ENCODE results near the gene RASL10A. TPM values are rescaled to one million over a fixed set of nuclear protein-coding genes. Genes with fewer than 3 reads are reported as not detected.

Gene RASL10A
- total and polyA plus RNA-seq, 2 donors, result 0.47 to 7.8 TPM

DNA sequence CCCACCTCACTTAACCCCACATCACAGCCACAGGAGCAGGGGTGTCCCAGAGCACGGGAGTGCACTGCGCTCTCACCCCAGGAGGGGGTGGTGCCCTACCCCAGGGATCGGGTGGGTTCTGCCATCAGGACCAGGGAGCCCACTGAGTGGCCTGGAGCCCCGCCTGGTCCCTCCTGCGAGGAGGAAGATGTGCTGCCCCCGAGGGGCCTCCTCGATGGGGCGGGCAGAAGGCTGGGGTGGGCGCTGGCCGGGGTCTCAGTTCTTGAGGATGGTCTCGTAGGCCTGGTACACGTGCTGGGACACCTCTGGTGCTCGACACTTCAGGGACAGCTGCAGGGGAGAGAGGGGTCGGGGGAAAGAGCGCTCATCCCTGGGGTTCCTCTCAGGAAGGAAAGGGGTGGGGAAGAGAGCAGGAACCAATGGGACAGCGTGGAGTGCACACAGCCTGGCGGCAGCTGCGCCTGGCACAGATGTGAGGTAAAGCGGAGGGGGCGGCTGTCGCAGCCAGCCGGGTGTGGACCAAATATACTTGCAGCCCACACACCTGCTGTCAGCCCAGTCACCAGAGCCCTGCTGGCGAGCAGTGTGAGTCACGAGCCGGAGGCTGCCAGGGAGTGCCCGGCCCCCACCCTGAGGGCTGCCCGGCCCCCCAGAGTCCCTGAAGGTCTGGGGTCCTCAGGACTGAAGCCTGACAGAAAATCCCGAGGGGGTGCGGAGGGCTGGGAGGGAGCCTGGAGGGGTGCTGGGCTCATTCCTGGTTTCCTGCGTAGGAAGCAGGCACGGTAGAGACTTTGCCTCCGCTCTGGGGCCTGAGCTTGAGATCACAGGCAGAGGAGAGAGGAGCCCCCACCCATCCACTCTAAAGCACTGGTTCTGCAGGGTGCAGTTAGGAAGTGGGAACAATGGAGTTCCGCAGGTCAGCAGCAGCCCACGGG is 13.3 kb upstream of the RASL10A start:
- peaks cover 51 to 62% of the 10 kb centered on the region in 2 donors for H3K36me3 ChIP-seq (ENCODE audit: control insufficient read depth in 2 of 2, insufficient read depth in 2 of 2, low read length in 1 of 2)
- no peak for DNase-seq (ENCODE audit: low read depth in 6 of 9, low spot score in 9 of 9)
- H3K9me3 ChIP-seq (ENCODE audit: control insufficient read depth in 2 of 2, insufficient read depth in 1 of 2, low read length in 1 of 2), result no peaks in the 10 kb centered on the region
- 97% methylated on average over 34 of the region's 34 CpGs for WGBS
- H3K27ac ChIP-seq (ENCODE audit: low read depth in 1 of 2, low read length in 1 of 2), result no peak overlapping the region
- H3K4me3 ChIP-seq (ENCODE audit: low read length in 2 of 2), result no peak overlapping the region
- H3K4me1 ChIP-seq (ENCODE audit: control insufficient read depth in 2 of 2, insufficient read depth in 2 of 2, low read length in 2 of 2), result no peaks in the 10 kb centered on the region
- no peaks in the 10 kb centered on the region for H3K27me3 ChIP-seq (ENCODE audit: control insufficient read depth in 2 of 2, insufficient read depth in 1 of 2, low read length in 1 of 2)

DNA sequence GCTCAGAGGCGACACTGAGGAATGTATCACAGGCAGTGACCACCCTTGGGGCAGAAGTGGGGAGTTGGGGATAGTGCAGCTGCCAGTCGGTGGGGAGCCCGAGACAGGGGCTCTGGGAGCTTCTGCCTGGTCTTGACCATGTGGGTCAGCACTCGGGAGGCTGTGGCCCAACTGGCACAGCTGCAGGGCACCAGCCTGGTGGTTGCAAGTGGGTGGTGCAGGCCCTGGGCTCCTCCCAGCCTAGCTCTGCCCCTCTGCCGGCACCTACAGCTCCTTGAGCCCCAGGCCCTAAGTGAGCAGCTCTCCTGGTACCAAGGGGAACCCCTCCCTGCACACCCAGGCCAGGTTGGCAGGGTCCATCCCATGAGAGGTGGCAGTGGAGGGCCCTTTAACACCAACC is 12.6 kb upstream of the RASL10A start:
- Histone ChIP-seq H3K27ac (ENCODE audit: low read depth in 1 of 2, low read length in 1 of 2) (no peak overlapping the region), H3K4me3 (ENCODE audit: low read length in 2 of 2) (no peak overlapping the region), H3K36me3 (ENCODE audit: control insufficient read depth in 2 of 2, insufficient read depth in 2 of 2, low read length in 1 of 2) (peaks cover 45 to 59% of the 10 kb centered on the region in 2 donors), H3K4me1 (ENCODE audit: control insufficient read depth in 2 of 2, insufficient read depth in 2 of 2, low read length in 2 of 2) (no peaks in the 10 kb centered on the region), H3K9me3 (ENCODE audit: control insufficient read depth in 2 of 2, insufficient read depth in 1 of 2, low read length in 1 of 2) (no peaks in the 10 kb centered on the region), H3K27me3 (ENCODE audit: control insufficient read depth in 2 of 2, insufficient read depth in 1 of 2, low read length in 1 of 2) (no peaks in the 10 kb centered on the region)
- WGBS, result over 99% methylated on average over 5 of the region's 5 CpGs
- DNase-seq (ENCODE audit: low read depth in 6 of 9, low spot score in 9 of 9), result no peak

DNA sequence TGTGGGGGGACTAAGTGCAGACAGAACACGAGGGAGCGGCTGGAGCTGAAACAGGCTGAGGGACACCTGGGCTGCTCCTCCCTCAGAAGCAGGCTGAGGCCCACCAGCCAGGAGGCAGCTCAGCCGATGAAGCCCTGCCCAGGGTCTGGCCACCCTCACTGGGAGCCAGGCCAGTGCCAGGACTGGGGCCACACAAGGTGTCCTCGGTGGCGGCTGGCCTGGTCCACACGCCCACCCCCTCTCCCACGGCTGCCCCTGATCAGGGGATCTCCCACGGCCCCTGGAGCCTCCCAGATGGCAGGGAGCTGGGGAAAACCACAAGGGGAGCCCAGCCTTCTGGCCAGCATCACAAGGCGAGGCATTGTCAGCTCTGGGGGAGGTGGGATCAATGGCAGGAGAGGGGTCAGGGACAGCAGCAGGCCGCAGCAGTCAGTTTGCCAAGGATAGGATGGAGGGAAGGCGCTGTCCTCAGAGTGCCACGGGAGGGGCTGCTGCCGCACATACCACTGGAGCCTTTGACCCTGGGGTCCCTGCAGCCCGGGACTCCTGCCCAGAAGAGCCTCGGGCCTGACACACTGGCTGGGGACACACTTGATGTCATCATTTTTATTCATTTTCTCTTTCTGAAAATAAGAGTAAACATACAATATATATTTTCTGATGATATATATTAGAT is 11.7 kb upstream of the RASL10A start:
- no peaks in the 10 kb centered on the region for H3K9me3 ChIP-seq (ENCODE audit: control insufficient read depth in 2 of 2, insufficient read depth in 1 of 2, low read length in 1 of 2)
- H3K4me1 ChIP-seq (ENCODE audit: control insufficient read depth in 2 of 2, insufficient read depth in 2 of 2, low read length in 2 of 2), result no peaks in the 10 kb centered on the region
- DNase-seq (ENCODE audit: low read depth in 6 of 9, low spot score in 9 of 9), result no peak
- WGBS, result 98% methylated on average over 15 of the region's 15 CpGs
- H3K27me3 ChIP-seq (ENCODE audit: control insufficient read depth in 2 of 2, insufficient read depth in 1 of 2, low read length in 1 of 2), result no peaks in the 10 kb centered on the region
- no peak overlapping the region for H3K4me3 ChIP-seq (ENCODE audit: low read length in 2 of 2)
- H3K36me3 ChIP-seq (ENCODE audit: control insufficient read depth in 2 of 2, insufficient read depth in 2 of 2, low read length in 1 of 2), result peaks cover 45 to 54% of the 10 kb centered on the region in 2 donors
- no peak overlapping the region for H3K27ac ChIP-seq (ENCODE audit: low read depth in 1 of 2, low read length in 1 of 2)

- H3K4me3 ChIP-seq (ENCODE audit: low read length in 2 of 2), result no peak overlapping the region
- peaks cover 40 to 48% of the 10 kb centered on the region in 2 donors for H3K36me3 ChIP-seq (ENCODE audit: control insufficient read depth in 2 of 2, insufficient read depth in 2 of 2, low read length in 1 of 2)
- H3K9me3 ChIP-seq (ENCODE audit: control insufficient read depth in 2 of 2, insufficient read depth in 1 of 2, low read length in 1 of 2), result no peaks in the 10 kb centered on the region
- no peaks in the 10 kb centered on the region for H3K27me3 ChIP-seq (ENCODE audit: control insufficient read depth in 2 of 2, insufficient read depth in 1 of 2, low read length in 1 of 2)
- 98% methylated on average over 10 of the region's 10 CpGs for WGBS
- H3K27ac ChIP-seq (ENCODE audit: low read depth in 1 of 2, low read length in 1 of 2), result no peak overlapping the region
- no peak for DNase-seq (ENCODE audit: low read depth in 6 of 9, low spot score in 9 of 9)
- H3K4me1 ChIP-seq (ENCODE audit: control insufficient read depth in 2 of 2, insufficient read depth in 2 of 2, low read length in 2 of 2), result no peaks in the 10 kb centered on the region
These were observed 11.0 kb upstream of the RASL10A start for GRCh38 chr22:29326481-29326880.

DNA sequence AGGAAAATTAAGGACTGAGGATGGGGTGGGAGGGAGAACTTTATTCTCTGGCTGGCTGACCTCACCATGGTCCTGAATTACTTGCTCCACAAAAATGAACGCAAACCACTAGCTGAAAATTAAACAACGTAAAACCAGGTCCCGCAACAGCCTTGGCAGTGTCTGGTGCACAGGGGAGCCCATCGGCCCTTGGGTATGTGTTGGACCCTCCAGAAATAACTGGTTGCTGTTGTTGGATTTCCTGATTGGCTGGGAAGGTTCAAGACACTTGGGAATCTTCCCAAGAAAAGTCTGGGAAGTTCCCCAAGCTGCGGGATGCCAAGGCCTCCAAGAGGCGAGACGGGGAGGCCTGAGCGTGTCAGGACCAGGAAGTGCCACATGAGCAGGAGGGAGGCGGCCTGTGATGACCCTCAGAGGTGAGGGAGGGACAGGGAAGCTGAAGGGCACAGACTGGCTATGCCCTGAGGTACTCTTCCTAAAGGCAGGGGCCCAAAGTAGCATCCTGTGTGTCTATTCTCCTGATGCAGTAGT is 10.4 kb upstream of the RASL10A start:
- H3K4me1 ChIP-seq (ENCODE audit: control insufficient read depth in 2 of 2, insufficient read depth in 2 of 2, low read length in 2 of 2), result no peaks in the 10 kb centered on the region
- peaks cover 34 to 42% of the 10 kb centered on the region in 2 donors for H3K36me3 ChIP-seq (ENCODE audit: control insufficient read depth in 2 of 2, insufficient read depth in 2 of 2, low read length in 1 of 2)

GRCh38 chr22:29325356-29325755 is 9.9 kb upstream of the RASL10A start:
- no peaks in the 10 kb centered on the region for H3K4me1 ChIP-seq (ENCODE audit: control insufficient read depth in 2 of 2, insufficient read depth in 2 of 2, low read length in 2 of 2)
- H3K9me3 ChIP-seq (ENCODE audit: control insufficient read depth in 2 of 2, insufficient read depth in 1 of 2, low read length in 1 of 2), result no peaks in the 10 kb centered on the region
- H3K27me3 ChIP-seq (ENCODE audit: control insufficient read depth in 2 of 2, insufficient read depth in 1 of 2, low read length in 1 of 2), result no peaks in the 10 kb centered on the region
- DNase-seq (ENCODE audit: low read depth in 6 of 9, low spot score in 9 of 9), result no peak
- no peak overlapping the region for H3K4me3 ChIP-seq (ENCODE audit: low read length in 2 of 2)
- H3K36me3 ChIP-seq (ENCODE audit: control insufficient read depth in 2 of 2, insufficient read depth in 2 of 2, low read length in 1 of 2), result peaks cover 29 to 37% of the 10 kb centered on the region in 2 donors
- whole genome bisulfite sequencing, result 92% methylated on average over 8 of the region's 8 CpGs
- no peak overlapping the region for H3K27ac ChIP-seq (ENCODE audit: low read depth in 1 of 2, low read length in 1 of 2)

More for the DNA sequence above, 10.4 kb upstream of the RASL10A start:
- DNase-seq (ENCODE audit: low read depth in 6 of 9, low spot score in 9 of 9), result no peak
- no peaks in the 10 kb centered on the region for H3K27me3 ChIP-seq (ENCODE audit: control insufficient read depth in 2 of 2, insufficient read depth in 1 of 2, low read length in 1 of 2)
- no peak overlapping the region for H3K27ac ChIP-seq (ENCODE audit: low read depth in 1 of 2, low read length in 1 of 2)
- H3K4me3 ChIP-seq (ENCODE audit: low read length in 2 of 2), result no peak overlapping the region
- 90% methylated on average over 9 of the region's 9 CpGs for WGBS
- H3K9me3 ChIP-seq (ENCODE audit: control insufficient read depth in 2 of 2, insufficient read depth in 1 of 2, low read length in 1 of 2), result no peaks in the 10 kb centered on the region

DNA sequence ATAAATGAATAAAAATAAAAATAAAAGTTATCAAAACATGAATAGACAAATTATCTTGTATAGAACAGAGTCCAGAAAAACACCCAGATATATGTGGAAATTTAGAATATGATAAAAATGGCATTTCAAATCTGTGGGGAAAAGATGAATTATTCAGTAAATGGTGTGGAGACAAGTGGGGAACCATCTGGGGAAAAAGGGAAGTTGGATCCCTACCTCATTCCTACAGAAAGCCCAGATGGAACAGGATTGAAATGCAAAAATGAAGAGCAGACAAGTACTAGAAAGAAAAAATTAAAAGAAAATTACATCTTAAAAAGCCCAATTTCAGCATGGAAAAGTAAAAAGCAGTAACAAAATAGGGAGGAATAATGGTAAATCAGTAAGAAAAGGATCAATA is 8.1 kb upstream of the RASL10A start:
- no peaks in the 10 kb centered on the region for H3K9me3 ChIP-seq (ENCODE audit: control insufficient read depth in 2 of 2, insufficient read depth in 1 of 2, low read length in 1 of 2)
- H3K27ac ChIP-seq (ENCODE audit: low read depth in 1 of 2, low read length in 1 of 2), result no peak overlapping the region
- H3K4me1 ChIP-seq (ENCODE audit: control insufficient read depth in 2 of 2, insufficient read depth in 2 of 2, low read length in 2 of 2), result no peaks in the 10 kb centered on the region
- no peak for DNase-seq (ENCODE audit: low read depth in 6 of 9, low spot score in 9 of 9)
- H3K36me3 ChIP-seq (ENCODE audit: control insufficient read depth in 2 of 2, insufficient read depth in 2 of 2, low read length in 1 of 2), result peaks cover 12 to 22% of the 10 kb centered on the region in 2 donors
- H3K27me3 ChIP-seq (ENCODE audit: control insufficient read depth in 2 of 2, insufficient read depth in 1 of 2, low read length in 1 of 2), result no peaks in the 10 kb centered on the region
- no peak overlapping the region for H3K4me3 ChIP-seq (ENCODE audit: low read length in 2 of 2)

- H3K9me3 ChIP-seq (ENCODE audit: control insufficient read depth in 2 of 2, insufficient read depth in 1 of 2, low read length in 1 of 2), result no peaks in the 10 kb centered on the region
- 71% methylated on average over 1 of the region's 1 CpG for WGBS
- no peak for DNase-seq (ENCODE audit: low read depth in 6 of 9, low spot score in 9 of 9)
- H3K27ac ChIP-seq (ENCODE audit: low read depth in 1 of 2, low read length in 1 of 2), result no peak overlapping the region
- H3K27me3 ChIP-seq (ENCODE audit: control insufficient read depth in 2 of 2, insufficient read depth in 1 of 2, low read length in 1 of 2), result peaks cover 19 to 23% of the 10 kb centered on the region in 2 donors
- no peak overlapping the region for H3K4me3 ChIP-seq (ENCODE audit: low read length in 2 of 2)
- H3K36me3 ChIP-seq (ENCODE audit: control insufficient read depth in 2 of 2, insufficient read depth in 2 of 2, low read length in 1 of 2), result no peaks in the 10 kb centered on the region
- no peaks in the 10 kb centered on the region for H3K4me1 ChIP-seq (ENCODE audit: control insufficient read depth in 2 of 2, insufficient read depth in 2 of 2, low read length in 2 of 2)
These were observed 5.0 kb upstream of the RASL10A start for GRCh38 chr22:29320546-29320945.

DNA sequence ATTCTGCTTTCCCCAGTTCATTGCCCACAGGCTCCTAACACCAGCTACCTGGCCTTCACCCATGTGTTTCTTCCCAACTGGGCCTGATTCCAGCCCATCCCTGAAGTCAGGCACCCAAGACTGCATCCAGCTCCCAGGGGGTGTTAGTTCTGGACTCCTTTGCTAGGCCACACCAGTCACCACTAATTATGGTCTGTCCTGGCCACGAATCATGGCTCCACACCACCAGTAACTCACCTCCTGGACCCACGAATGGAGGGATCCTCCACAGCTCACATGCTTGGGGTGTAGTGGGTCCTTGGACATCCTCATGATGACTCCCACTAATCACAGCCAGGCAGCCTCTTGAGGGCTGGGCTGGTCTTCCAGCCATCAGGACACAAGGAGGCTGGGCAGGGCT is 3.6 kb upstream of the RASL10A start:
- no peak for DNase-seq (ENCODE audit: low read depth in 6 of 9, low spot score in 9 of 9)
- Histone ChIP-seq H3K36me3 (ENCODE audit: control insufficient read depth in 2 of 2, insufficient read depth in 2 of 2, low read length in 1 of 2) (no peaks in the 10 kb centered on the region), H3K27me3 (ENCODE audit: control insufficient read depth in 2 of 2, insufficient read depth in 1 of 2, low read length in 1 of 2) (peaks cover 33 to 37% of the 10 kb centered on the region in 2 donors), H3K4me3 (ENCODE audit: low read length in 2 of 2) (no peak overlapping the region), H3K4me1 (ENCODE audit: control insufficient read depth in 2 of 2, insufficient read depth in 2 of 2, low read length in 2 of 2) (peaks cover 0 to 6% of the 10 kb centered on the region in 2 donors), H3K27ac (ENCODE audit: low read depth in 1 of 2, low read length in 1 of 2) (no peak overlapping the region), H3K9me3 (ENCODE audit: control insufficient read depth in 2 of 2, insufficient read depth in 1 of 2, low read length in 1 of 2) (no peaks in the 10 kb centered on the region)
- WGBS, result 92% methylated on average over 2 of the region's 2 CpGs
